Ovary (tissue), 3 donors: ENCODE data around the gene SS18.

Source experiments
- POLR2A ChIP-seq: fragments of 450-650 bp; IDR thresholded peaks from one replicate; pipeline ENCODE4 v1.6.1; 2017; ENCODE audit warnings: antibody characterized with exemption, mild to moderate bottlenecking, moderate library complexity
- TF ChIP-seq, protein P1 (sequence below), 3 donors: fragments of 450-650 bp in 2 of 3; fragments of 200-600 bp in 1 of 3; IDR thresholded peaks; one replicate each; pipeline versions ENCODE4 v1.5.1 to v1.8.0; 2016 to 2022; ENCODE audit warnings: antibody characterized with exemption in 3 of 3, mild to moderate bottlenecking in 1 of 3
- donor health status: DM: no; HTN: no; CAD: no.

DNA sequence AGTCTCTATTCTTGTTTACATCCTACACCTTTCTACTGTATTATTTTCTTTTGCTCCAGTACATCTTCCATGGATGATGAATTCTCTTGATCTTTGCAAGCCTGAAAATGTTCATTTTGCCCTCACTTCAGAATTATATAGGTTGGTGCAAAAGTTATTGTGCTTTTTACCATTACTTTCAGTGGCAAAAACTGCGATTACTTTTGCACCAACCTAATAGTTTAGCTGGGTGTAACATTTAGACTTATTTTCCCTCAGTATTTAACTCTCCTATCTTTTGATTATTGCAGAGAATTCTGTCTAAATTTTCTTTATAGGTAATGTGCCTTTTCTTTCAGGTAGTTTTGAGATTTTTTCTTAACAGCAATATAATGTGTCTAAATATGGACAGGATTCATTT is 81.8 kb downstream of the SS18 start:
- TF ChIP-seq, protein P1, sequence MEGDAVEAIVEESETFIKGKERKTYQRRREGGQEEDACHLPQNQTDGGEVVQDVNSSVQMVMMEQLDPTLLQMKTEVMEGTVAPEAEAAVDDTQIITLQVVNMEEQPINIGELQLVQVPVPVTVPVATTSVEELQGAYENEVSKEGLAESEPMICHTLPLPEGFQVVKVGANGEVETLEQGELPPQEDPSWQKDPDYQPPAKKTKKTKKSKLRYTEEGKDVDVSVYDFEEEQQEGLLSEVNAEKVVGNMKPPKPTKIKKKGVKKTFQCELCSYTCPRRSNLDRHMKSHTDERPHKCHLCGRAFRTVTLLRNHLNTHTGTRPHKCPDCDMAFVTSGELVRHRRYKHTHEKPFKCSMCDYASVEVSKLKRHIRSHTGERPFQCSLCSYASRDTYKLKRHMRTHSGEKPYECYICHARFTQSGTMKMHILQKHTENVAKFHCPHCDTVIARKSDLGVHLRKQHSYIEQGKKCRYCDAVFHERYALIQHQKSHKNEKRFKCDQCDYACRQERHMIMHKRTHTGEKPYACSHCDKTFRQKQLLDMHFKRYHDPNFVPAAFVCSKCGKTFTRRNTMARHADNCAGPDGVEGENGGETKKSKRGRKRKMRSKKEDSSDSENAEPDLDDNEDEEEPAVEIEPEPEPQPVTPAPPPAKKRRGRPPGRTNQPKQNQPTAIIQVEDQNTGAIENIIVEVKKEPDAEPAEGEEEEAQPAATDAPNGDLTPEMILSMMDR (IDR thresholded peaks at IDR 0.05) = no peak
- TF ChIP-seq POLR2A = no peak
